ENCODE results near the gene SAA1.

SAA1 gene

DNA sequence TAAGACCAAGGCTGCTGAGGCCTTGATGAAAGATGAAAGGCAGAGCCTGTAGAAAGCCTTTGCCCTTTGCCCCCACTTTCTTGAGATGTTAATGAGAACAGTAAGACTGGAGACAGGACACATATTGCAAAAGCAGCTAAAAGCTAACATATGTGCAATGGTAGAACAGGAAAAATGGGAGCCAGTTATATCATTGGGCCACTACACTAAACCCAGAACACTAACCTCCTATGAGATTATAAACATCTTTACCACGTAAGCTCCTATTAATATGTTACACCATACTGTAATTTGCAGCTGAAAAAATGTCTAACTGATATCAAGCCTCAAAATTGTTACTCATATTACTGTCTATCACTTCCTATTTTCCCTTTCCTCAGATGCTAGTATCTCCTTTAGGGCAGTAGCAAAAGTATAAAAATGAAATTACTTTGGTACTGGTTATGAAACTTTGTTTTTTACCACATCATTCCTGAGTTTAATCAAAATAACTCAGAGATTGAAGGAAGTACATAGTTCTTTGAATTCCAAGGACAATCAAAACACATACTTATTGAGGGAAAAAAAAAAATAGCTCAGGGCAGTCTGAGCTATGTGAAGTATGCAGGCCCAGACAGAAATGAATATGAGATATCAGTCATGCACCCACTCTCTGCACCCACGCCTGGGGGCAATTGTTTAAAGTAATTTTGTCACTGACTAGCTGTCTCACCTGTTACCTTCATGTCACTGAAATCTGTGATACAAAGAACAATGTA, 46.8 kb downstream of the SAA1 start:
- DNase-seq = no peak

DNA sequence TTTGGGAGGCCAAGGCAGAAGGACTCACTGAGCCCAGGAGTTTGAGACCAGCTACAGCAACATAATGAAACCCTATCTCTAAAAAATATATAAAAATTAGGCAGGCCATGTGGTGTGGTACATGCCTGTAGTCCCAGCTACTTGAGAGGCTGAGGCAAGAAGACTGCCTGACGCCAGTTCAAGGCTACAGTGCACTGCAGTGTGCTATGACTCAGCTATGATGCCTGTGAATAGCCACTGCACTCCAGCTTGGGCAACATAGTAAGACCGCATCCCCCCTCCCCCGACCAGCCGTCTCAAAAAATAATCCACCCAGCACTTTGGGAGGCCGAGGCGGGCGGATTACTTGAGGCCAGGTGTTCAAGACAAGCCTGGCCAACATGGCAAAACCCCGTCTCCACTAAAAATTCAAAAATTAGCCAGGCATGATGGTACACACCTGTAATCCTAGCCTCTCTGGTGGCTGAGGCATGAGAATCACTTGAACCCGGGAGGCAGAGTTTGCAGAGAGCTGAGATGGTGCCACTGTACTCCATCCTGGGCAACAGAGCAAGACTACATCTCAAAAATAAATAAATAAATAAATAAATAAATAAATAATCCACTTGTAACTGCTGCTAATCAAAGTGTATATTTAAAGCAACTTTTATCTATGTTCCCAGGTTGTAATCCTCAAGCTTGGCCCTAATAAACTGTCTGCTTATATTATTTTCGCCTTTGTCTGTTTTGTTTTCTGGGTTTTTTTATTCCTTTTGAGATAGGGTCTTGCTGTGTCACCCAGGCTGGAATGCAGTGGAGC, 48.1 kb downstream of the SAA1 start:
- no peak for DNase-seq

DNA sequence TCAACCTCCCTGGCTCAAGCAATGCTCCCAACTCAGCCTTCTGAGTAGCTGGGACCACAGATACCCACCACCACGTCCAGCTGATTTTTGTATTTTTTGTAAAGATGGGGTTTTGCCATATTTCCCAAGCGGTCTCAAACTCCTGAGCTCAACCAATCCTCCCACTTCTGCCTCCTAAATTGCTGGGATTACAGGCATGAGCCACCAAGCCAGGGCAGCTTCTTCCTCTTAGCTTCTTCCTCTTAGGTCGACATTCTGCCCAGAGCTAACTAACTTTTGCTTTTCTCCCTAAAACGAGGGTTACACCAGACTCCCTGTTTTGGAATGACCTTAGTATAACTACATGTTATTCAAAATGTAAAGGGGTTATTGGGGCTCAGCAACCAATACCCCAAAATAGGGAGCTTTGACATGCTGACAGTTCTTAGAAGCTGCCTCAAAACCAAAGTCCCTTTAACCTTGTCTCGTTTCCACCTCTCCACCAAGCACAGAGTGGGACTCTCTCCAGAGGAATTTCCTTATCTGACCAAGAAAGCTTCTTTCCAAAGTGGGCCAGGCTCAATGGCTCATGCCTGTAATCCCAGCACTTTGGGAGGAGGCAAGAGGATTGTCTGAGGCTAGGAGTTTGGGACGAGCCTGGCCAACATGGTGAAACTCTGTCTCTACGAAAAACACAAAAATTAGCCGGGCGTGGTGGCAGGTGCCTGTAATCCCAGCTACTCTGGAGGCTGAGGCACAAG, 48.9 kb downstream of the SAA1 start:
- DNase-seq = no peak

DNA sequence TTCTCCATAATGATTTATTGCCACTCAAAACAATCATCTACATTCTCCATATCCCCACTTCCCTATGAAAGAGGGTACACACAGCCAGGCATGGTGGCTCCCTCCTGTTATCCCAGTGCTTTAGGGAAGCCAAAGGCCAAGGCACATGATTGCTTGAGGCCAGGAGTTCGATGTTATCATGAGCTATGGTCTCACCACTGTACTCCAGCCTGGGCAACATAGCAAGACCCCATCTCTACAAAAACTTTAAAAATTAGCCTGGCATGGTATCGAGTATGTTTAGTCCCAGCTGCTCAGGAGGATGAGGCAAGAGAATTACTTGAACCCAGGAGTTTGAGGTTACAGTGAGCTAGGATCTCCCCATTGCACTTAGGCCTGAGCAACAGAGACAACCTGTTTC, 49.8 kb downstream of the SAA1 start:
- DNase-seq = no peak

DNA sequence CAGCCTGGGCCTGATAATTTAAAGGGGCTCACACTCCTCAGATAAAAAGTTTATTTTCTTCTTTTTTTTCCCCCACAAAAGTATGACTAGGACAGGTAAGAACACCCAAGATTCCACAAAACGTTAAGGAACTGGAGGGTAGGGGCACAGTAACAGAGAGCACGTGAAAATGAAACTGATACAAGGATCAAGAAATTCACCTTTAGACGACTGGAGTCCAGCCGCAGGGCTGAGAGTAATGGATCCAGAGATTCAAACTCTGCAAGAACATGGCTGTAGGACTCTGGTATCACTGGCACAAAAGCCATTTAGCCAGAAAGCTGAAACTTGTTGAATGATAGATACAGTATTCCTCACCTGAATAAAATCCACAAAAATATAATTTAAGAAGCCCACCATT, 51.5 kb downstream of the SAA1 start:
- no peak for DNase-seq
